Measurements from ENCODE around the gene IGF2BP2.
A peak's percentile ranks its signal among the peaks of the same experiment; 100 is the strongest.
"Not testable (repeated sequence)": the region's sequence is repeated elsewhere in the genome, so short reads cannot be mapped to it uniquely, and the experiment has no call there.

Gene IGF2BP2

DNA sequence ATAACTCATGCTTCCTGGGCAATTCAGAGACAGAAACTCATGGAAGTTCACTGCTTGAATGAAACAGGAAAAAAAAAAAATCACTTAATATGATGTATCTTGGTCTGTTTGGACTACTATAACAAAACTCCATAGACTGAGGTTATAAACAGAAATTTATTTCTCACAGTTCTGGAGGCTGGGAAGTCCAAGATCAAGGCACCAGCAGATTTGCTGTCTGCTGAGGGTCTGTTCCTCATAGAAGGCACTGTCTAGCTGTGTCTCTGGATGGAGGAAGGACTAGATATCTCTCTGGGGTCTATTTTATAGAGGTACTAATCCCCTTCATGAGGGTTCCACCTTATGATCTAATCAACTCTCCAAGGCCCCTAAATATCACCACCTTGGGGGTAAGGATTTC is 119.3 kb downstream of the IGF2BP2 start:
- no peak for DNase-seq

DNA sequence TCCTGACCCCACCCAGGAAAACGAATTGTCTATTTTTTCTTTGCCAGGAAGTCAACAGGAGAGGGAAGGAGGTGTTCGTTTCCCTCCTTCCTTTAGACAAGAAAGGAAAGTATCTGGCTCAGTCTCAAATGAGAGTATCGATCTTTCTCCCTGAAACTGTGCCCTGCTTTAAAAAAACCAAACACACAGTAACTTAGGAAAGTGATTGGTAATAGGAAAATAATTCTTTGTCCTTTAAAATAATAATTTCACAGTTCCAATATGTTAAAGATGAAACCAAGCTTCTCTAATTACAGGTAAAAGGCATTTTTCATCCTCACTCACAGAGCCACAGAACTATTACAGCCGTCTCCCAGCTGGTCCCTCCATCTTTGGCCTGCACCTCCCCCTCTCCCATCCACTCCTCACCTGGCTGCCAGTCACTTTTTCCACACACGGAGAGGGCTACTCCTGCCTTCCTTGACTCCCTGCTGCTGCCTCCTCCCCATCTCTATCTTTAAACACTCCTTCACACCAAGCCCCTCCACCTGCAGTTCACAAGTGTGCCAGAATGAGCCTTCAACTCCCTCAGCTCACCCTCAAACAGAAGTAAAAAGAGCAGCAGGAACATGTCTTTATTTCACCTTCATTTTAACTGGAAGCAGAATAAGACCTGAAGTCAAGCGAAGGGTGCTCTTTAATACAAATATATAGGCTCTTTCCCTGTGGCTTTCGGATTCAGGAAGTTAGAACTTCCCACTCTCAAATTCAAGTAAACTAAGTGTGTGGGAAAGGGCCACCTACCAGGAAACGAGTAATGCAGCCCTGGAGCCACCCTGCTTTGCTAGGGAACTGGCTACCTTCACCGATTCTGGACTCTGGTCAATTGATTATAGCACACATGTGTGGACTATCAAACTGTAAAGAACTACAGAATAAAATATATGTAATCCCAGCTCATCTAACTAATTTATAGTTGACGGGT is 122.3 kb downstream of the IGF2BP2 start:
- DNase-seq = peak; percentile 60

DNA sequence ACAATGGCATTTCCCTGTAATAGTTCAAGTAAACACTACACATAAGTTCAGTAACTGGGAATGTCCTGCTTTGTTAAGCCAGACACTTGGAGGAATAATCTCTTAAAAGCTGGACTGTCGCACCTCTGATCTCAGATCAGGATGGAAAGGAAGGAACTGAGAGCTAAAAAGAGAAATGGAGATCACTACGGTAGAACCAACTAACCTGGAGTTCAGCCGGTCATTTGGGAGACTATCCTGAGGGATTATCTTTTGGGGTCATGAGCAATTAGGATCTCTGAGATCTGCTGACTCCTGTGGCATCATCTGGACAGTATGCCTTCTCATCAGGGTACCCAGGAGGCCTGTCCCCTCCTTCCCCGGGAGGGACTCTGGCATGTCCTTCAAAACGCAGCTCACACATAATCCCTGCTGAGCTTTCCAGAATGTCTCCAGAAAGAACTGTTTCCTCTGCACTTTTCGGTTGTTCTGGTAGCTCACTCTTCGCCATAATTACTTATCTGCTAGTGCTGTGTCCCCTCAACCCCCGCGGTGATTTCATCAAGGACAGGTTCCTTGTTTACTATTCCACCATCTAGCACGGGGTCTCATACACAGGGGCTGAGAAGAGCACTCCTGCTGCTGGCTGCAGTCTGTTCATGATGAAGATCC is 123.1 kb downstream of the IGF2BP2 start:
- no peak for DNase-seq

DNA sequence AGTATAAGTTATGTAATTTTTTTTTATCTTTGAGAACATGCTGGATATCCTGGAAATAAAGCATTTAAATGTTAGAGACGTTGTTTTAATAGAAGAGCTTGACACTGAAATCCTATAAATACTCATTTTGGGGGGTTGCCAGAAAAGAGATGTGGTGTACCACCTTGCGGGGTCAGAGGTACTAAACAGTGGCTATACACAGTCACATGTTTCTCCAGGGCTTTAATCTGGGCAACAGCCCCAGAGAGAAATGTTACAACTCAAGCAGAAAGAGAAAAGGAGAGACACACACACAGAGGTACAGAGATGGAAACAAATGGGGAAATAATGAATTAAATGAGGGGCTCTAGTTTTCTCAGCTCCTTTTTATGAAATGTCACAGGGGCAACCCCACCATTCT is 124.9 kb downstream of the IGF2BP2 start:
- no peak for DNase-seq

DNA sequence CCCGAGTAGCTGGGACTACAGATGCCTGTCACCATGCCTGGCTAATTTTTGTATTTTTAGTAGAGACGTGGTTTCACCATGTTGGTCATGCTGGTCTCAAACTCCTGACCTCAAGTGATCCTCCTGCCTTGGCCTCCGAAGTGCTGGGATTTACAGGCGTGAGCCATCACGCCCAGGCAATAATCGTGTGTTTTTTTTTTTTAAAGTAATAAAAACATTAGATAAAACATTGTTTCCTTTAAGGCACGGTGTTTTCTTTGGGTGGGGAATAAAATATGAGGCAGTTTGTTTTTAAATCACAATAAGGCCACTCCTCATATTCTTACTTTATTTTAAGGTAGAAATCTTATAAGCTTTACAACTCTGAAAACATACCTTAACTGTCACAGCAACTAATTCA is 127.6 kb downstream of the IGF2BP2 start:
- DNase-seq = not testable (repeated sequence)

DNA sequence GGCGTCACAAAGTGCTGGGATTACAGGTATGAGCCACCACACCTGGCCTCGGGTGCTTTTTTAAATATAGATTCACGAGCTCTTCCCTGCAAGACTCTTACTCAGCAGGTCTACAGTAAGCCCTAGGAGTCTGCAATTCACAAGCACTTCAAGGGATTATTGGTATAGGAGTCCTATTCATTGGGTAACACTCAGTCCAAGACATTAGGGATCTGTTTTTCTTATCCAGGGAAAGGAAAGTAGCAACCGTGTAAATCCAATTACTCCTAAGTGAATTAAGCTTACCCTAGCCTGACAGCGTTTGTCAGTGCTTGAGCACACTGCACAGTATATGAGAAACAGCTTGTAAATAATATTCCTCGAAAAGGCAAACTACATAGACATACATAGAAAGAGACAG is 128.8 kb downstream of the IGF2BP2 start:
- DNase-seq = no peak

DNA sequence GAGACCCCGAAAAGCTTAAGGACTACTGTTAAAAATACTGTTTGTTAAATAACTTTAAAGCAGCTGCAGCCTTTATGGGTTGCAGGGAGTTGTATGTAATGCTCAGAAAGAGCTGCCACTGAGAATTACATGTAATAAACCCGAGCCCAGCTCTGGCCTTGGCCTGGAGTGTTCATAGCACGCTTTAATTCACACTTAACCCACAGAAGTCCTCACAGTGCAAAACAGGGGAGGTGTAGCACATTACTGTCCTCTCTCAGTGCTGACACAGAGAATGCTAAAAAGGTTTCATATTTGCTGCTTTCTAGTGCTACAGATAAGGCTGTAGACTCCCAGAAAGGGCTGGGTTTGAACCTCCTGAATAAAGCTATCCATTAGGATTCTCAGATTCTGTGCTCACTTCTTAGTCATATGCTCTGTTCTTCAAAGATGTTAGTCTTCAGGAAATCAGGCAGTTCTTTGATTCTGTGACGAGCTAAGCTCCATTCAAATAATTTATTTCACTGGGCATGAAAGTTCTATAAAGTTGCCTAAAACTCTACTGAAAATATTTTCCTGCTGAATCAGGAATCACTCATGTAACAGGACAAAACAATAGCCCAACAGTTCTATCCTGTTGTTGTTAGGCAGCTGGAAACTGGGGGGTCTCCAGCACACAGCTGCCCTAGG is 130.7 kb downstream of the IGF2BP2 start:
- DNase-seq = no peak

DNA sequence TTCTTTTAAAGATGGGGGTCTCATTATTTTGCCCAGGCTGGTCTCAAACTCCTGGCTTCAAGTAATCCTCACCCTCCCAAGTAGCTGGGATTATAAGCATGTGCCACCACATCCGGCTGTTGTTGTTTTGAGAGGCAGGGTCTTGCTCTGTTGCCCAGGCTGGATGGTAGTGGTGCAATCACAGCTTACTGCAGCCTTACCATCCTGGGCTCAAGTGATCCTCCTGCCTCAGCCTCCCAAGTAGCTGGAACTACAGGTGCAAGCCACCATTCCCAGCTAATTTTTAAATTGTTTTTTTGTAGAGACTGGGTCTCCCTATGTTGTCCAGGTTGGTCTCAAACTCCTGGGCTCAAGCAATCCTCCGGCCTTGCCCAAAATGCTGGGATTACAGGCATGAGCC is 133.2 kb downstream of the IGF2BP2 start:
- no peak for DNase-seq

DNA sequence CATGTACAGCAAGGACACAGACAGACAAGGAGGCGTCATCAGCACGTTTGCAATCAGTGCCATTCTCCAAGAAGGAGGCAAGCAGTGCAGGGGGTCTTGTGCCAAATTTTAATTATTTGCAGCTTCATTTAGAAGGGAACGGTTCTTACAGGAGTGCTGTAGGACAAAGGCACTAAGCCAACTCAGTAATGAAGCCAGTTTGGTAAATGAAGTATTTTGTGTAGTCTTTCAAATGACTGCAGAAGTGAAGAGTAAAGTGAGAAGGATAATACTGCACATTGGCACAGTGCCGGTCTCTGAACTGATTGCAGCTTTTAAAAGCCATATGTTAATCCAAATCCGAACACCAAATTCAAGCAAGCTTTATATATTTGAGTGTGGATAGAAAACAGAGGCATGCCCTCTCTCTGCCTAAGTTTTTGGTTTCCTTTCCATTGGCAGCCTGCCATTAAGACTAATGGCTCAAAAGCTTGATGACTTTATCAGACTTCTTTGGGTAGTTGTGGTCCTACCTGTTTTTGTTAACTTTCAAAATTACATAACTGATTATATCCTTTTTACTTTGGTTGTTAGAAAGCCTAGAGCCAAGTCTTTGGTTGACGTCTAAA is 137.5 kb downstream of the IGF2BP2 start:
- DNase-seq = peak; percentile 84

DNA sequence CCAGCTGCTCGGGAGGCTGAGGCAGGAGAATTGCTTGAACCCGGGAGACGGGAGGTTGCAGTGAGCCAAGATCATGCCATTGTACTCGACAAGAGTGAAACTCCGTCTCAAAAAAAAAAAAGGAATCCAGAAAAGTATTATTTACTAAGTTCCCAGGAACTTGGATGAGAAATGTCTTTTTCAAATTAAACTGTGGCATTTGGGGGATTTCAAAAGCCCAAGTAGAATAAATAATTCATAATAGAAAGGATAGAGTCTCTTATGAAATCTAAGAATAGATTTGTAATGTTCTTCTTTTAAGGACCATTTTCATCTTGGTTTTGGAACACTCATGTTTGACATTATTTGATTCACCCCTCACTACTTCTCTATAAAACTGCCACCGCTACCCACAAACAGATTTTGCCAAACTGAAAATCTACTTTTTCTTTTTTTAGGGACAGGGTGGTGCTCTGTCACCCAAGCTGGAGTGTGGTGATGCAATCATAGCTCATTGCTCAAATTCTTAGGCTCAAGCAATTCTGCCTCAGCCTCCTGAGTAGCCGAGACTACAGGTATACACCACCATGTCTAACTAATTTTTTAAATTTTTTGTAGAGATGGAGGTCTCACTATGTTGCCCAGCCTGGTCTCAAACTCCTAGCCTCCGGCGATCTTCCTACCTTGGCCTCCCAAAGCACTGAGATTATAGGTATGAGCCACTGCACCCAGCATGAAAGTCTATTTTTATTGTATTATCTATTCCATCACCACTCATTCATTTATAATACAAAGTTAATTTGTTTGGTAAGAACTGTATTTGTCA is 139.4 kb downstream of the IGF2BP2 start:
- DNase-seq = no peak

DNA sequence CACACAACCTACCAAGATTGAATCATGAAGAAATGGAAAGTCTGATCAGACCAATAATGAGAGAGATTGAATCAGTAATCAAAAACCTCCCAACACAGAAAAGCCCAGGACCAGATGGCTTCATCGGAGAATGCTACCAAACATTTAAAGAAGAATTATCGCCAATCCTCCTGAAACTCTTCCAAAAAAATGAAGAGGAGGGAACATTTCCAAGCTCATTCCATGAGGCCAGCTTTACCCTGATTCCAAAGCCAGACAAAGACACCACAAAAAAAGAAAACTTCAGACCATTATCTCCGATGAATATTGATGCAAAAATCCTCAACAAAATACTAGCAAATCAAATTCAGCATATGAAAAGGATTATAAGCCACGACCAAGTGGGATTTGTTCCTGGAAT is 144.6 kb downstream of the IGF2BP2 start:
- DNase-seq = no peak

DNA sequence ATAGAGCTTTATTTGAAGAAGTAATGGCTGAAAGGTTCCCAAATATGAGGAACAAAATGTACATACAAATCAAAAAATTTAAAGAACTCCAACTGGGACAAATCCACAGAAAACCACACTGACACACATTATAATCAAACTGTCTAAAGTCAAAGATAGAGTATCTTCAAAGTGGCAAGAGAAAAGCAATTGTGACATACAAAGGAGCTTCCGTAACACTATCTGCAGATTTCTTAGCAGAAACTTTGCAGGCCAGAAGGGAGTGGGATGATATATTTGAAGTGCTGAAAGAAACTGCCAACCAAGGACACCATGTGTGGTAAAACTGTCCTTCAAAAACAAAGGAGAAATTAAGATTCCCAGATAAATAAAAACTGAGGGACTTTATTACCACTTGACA is 146.8 kb downstream of the IGF2BP2 start:
- DNase-seq = no peak

DNA sequence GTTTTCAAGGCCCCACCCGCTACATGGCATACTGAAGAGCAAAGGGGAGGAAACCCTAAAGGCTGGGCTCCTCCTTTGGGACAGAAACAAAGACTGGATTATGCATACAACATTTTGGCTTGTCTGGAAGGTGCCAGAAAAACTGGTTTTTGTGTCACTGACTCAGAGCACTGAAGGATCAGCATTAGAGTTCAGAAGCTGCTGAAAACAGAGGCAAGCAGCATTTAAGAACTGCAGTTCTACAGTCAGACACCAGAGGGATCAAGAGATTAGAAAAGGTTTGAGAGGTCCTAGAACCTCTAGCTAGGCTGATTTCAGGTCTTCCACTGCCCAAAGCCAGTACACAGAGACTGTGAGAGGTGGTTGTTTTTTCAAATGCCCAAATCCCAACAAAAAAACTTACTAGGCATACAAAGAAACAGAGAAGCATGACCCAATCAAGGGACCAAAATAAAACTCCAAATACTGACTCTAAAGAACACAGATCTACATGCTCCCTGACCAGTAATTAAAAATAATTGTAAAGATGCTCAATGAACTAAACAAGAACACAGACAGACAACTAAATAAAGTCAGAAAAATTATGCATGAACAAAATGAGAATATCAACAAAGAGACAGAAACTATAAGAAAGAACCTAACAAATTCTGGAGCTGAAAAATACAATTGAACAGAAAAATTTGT is 147.6 kb downstream of the IGF2BP2 start:
- peak; percentile 70 for DNase-seq

DNA sequence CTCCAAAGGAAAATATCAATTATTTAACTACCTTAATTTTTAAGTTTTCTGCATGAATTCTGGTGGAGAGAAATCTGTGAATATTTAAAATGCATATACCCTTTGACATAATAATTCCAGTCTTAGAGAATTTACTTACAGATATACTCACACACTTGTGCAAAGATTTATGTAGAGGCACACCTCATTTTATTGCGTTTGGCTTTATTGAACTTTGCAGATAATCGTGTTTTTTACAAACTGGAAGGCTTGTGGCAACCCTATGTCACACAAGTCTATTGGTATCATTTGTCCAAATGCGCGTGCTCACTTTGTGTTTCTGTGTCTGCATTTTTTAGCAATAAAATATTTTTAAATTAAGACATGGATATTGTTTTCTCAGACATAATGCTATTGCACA is 157.3 kb downstream of the IGF2BP2 start:
- no peak for DNase-seq

DNA sequence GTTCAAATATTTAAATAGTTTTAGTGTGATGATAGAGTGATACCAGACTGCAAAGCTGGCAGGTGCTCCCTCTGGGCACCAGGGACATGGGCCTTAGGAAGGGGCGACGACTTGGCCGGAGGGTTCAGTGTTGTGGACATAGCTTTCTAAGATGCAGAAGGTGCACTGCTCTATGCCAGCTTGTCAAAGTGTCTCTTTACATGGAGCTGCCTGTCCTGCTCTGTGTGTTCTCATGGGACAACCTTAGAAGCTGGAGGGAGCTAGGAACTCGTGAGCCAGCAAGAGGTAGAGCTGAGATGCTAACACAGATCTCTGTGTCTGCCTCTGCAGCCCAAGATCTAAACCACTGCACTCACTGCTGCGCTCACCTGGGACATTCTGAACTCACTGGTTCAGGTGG is 160.9 kb downstream of the IGF2BP2 start:
- DNase-seq = no peak

DNA sequence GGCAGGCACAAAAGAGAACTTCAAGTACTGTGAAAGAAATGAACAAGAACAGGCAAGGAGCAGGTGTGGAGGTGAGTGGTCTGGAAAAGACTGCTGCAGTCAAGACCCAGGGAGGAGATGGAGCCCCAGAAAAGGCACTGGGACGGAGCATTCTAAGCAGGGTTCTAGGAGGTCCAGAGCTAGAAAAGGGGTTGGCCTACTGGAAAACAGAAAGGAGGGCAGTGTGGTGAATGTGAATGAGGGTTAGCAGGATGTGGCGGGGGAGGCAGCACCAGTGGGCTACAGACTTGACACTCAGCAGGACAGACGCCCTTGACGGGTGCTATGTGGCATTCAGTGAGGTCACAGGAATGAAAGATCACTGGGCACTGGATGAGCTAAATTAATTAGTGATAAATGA is 163.1 kb downstream of the IGF2BP2 start:
- no peak for DNase-seq

DNA sequence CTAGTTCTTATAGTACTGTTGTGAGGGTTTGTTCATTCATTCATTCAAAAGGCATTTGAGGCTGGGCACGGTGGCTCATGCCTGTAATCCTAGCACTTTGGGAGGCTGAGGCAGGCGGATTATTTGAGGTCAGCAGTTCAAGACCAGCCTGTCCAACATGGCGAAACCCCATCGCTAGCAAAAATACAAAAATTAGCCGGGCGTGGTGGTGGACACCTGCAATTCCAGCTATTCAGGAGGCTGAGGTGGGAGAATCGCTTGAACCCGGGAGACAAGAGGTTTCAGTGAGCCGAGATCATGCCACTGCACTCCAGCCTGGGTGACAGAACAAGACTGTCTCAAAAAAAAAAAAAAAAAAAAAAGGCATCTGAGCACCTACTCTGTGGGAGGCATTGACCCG is 163.5 kb downstream of the IGF2BP2 start:
- not testable (repeated sequence) for DNase-seq

DNA sequence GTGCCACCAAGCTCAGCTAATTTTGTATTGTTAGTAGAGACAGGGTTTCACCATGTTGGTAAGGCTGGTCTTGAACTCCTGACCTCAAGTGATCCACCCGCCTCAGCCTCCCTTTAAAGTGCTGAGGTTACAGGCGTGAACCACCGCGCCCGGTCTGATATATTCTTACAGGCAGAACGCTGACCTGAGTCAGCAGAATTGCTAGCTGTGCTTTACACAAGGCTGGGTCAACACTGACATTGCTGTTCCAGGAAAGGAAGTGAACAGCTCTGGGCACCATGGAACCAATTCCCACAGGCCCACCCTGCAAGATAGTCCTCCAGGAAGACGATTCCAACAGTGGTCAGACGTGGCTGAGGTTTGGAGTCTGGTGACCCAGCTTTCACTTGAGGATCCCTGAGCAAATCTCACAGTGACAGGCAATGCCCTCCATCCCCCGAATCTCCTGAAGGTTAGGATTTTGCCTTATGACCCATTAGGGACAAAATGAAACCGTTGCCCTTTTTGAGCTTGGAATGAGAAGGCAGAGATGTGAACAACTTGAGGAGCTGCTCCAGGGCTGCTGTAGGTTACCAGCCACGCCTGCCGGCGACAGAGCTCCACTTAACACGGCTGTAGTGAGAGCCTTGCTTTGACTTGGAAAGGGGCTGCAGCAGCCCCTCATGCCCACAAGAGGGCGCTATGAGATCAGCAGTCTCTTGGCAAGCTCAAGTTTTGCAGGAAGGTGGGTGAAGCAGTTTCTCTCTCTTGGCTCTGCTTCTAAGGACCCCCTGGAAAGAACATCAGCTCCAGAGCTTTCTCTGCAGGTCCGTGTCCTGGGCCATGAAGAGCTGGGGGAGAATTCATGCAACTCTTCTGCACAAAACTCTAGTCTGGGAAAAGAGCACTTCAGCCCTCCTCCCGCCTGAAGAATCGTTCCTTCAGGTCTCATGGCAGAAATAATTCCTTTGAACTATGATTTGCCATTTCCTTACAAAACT is 164.6 kb downstream of the IGF2BP2 start:
- DNase-seq = peak; percentile 94

DNA sequence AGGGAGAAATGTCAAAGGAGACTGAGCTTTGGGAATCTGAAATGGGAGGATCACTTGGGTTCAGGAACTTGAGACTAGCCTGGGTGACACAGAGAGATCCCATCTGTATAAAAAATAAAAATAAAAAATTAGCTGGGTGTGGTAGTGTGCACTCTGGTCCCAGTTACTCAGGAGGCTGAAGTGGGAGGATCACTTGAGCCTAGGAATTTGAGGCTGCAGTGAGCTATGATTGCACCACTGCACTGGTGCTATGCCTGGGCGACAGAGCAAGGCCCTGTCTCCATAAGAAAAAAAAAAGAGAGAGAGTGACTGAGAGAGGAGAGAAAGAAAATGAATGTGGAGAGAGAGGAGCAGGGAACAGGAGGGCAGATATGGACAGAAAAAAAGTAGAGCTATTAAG is 165.9 kb downstream of the IGF2BP2 start:
- no peak for DNase-seq

DNA sequence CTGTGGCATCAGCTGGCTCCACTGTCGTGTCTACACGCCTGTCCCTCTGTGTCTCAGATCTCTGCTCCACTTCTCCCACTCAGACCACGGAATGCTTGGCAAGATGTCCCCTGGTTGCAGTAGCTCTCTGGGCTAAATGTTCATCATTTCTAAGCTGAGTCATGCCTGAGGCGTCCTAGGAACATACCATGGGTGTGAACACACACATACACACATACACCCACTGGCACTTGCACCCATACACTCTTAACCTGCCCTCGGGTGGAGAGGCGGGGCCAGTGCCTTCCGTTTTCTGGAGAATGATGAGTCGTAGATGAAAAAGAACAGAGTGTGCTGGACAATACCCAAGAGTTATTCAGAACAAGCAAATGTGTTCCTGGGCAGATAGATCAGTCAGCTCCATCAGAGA is 166.3 kb downstream of the IGF2BP2 start:
- no peak for DNase-seq

All from NCI-H1105 treated with DMSO at 0.1 percent for 48 hours (cell line).